AG04450 (cell line): ENCODE measurements around the gene STPG3. TPM values are rescaled to one million over a fixed set of nuclear protein-coding genes. Genes with fewer than 3 reads are reported as not detected.

Experiments used
- CTCF ChIA-PET: fragments of 300-600, 350-600 bp; formaldehyde crosslinking; extraction: SDS; loops from one replicate; lab custom pipeline; 2022; ENCODE audit warnings: antibody characterized with exemption, inconsistent platforms; lab: Charles Lee
- POLR2A ChIA-PET: fragments of 350-600 bp; formaldehyde crosslinking; extraction: SDS; loops from one replicate; lab custom pipeline; 2021; ENCODE audit warnings: antibody characterized with exemption, inconsistent platforms; lab: Yijun Ruan, JAX
- DNase-seq: peaks from one replicate; pipeline ENCODE4 v3.0.0-alpha.2; 2011; ENCODE audit warnings: low read depth, low spot score
- H3K27ac ChIP-seq: one replicate; pipeline ENCODE4 v1.5.1; 2012; ENCODE audit warnings: low read depth, low read length, control low read depth
- H3K27me3 ChIP-seq: one replicate; pipeline ENCODE4 v1.6.0; 2012; ENCODE audit warnings: low read length; ENCODE audit not compliant: control insufficient read depth, insufficient read depth
- H3K4me3 ChIP-seq: 2 replicates; pipeline ENCODE4 v1.5.1; 2011; ENCODE audit warnings: mild to moderate bottlenecking, low read depth, low read length, control low read depth
- H3K9me3 ChIP-seq: 2 replicates; pipeline ENCODE4 v1.5.1; 2012; ENCODE audit warnings: low read length; ENCODE audit not compliant: control insufficient read depth, insufficient read depth
- CTCF ChIP-seq: IDR thresholded peaks from 2 replicates; pipeline ENCODE4 v1.5.1; 2011; ENCODE audit warnings: low read depth, low read length, control low read depth, inconsistent platforms
- polyA plus RNA-seq: library from polyadenylated mRNA; depleted of rRNA; stranded (reverse); fragments of >200 nt; gene quantifications from 2 replicates; pipeline ENCODE4 v1.2.3, GENCODE V29; 2011

The STPG3 gene
- polyA plus RNA-seq, 1 experiment = not detected

- Histone ChIP-seq H3K9me3 (no peaks in the 10 kb centered on the region; the same call in 1 of the 2 replicates), H3K27me3 (no peaks in the 10 kb centered on the region), H3K27ac (no peak overlapping the region), H3K4me3 (no peak overlapping the region)
- CTCF ChIA-PET = interaction anchor here (0.6 to 1.4 kb wide), 2 partner anchors 16 to 76 kb away, joined by 3 to 4 read pairs; no protein-coding TSS in a partner anchor
- no peak for DNase-seq
- POLR2A ChIA-PET = interaction anchor here (1.4 to 8.8 kb wide), 2 partner anchors 7 to 11 kb away, joined by 5 to 146 read pairs; partner anchors contain the start of gene TUBB4B
- no peak for TF ChIP-seq CTCF
These were observed 1.7 kb downstream of the STPG3 start for GRCh38 chr9:137252555-137253506.

- CTCF ChIA-PET = interaction anchor here (0.5 to 1.5 kb wide), 3 partner anchors 17 to 352 kb away, joined by 3 to 10 read pairs (median 4); partner anchors contain the start of gene EXD3
- TF ChIP-seq CTCF = no peak
- DNase-seq = no peak
These were observed 2.9 kb downstream of the STPG3 start for GRCh38 chr9:137253717-137254623.

GRCh38 chr9:137254624-137255447 is 3.8 kb downstream of the STPG3 start, which contains the start of gene NELFB:
NELFB (plus strand) TSS chr9:137255327.
- Histone ChIP-seq H3K4me3 (peak within 1 kb of the TSS; percentile 96), H3K27me3 (no peaks in the 10 kb centered on the region), H3K9me3 (no peaks in the 10 kb centered on the region; the same call in 1 of the 2 replicates), H3K27ac (peak within 1 kb of the TSS; percentile 31)
- CTCF ChIA-PET = interaction anchor here (0.5 to 1.5 kb wide), 3 partner anchors 18 to 353 kb away, joined by 3 to 10 read pairs (median 4); partner anchors contain the start of gene EXD3
- peak; percentile 51 for DNase-seq
- TF ChIP-seq CTCF = no peak
- POLR2A ChIA-PET = interaction anchor here (0.9 to 8.8 kb wide), 6 partner anchors 9 to 125 kb away, joined by 3 to 146 read pairs (median 4); partner anchors contain the start of genes TOR4A and TUBB4B

More at GRCh38 chr9:137253717-137254623, 2.9 kb downstream of the STPG3 start:
- POLR2A ChIA-PET = interaction anchor here (0.6 to 8.8 kb wide), 6 partner anchors 8 to 427 kb away, joined by 3 to 146 read pairs (median 4); partner anchors contain the start of genes TOR4A and TUBB4B
- Histone ChIP-seq H3K9me3 (no peaks in the 10 kb centered on the region; the same call in 1 of the 2 replicates), H3K27me3 (no peaks in the 10 kb centered on the region), H3K4me3 (peak overlapping the region; percentile 79), H3K27ac (no peak overlapping the region)

GRCh38 chr9:137255448-137256114 is 4.5 kb downstream of the STPG3 start:
- no peaks in the 10 kb centered on the region for H3K27me3 ChIP-seq
- POLR2A ChIA-PET = interaction anchor here (0.9 to 8.8 kb wide), 4 partner anchors 11 to 67 kb away, joined by 3 to 146 read pairs (median 4); partner anchors contain the start of genes TOR4A and TUBB4B
- no peak for DNase-seq
- H3K27ac ChIP-seq = no peak overlapping the region
- no peaks in the 10 kb centered on the region; the same call in 1 of the 2 replicates for H3K9me3 ChIP-seq
- no peak for TF ChIP-seq CTCF
- H3K4me3 ChIP-seq = peak overlapping the region; percentile 96
- CTCF ChIA-PET = interaction anchor here (1.3 to 1.7 kb wide), 2 partner anchors 19 to 167 kb away, joined by 3 to 7 read pairs; partner anchors contain the start of gene EXD3
